WI38 (cell line): Measurements from ENCODE around the gene GBF1.

ENCODE experiments used
- H3K4me3 ChIP-seq: 2 replicates; pipeline ENCODE4 v1.5.1; 2011; ENCODE audit warnings: low read depth, mild to moderate bottlenecking, control low read depth, low read length
- CTCF ChIP-seq: IDR thresholded peaks from 2 replicates; pipeline ENCODE4 v1.5.1; 2012; ENCODE audit warnings: low read depth, mild to moderate bottlenecking, control low read depth, low read length

GBF1 gene

GRCh38 chr10:102420181-102420713 lies 174.9 kb downstream of the GBF1 start:
- TF ChIP-seq CTCF = no peak
- H3K4me3 ChIP-seq = peak overlapping the region; percentile 90

GRCh38 chr10:102420714-102421506 lies 175.6 kb downstream of the GBF1 start, which contains the start of gene FBXL15:
TSS of gene FBXL15 (plus strand) at chr10:102420836. CDS start at chr10:102421130, 294 bp downstream.
- H3K4me3 ChIP-seq = peak within 1 kb of the TSS; percentile 90
- no peak for TF ChIP-seq CTCF

GRCh38 chr10:102421507-102421756 lies 176.1 kb downstream of the GBF1 start:
- no peak for TF ChIP-seq CTCF

GRCh38 chr10:102421757-102422512 lies 176.6 kb downstream of the GBF1 start:
- peak overlapping the region; percentile 90 for H3K4me3 ChIP-seq
- no peak for TF ChIP-seq CTCF

More at GRCh38 chr10:102421507-102421756, 176.1 kb downstream of the GBF1 start:
- peak overlapping the region; percentile 90 for H3K4me3 ChIP-seq

GRCh38 chr10:102422545-102423129 lies 177.3 kb downstream of the GBF1 start:
- TF ChIP-seq CTCF = peak; percentile 82
- H3K4me3 ChIP-seq = peak overlapping the region; percentile 90; the same call in 1 of the 2 replicates

GRCh38 chr10:102423372-102423968 lies 178.1 kb downstream of the GBF1 start:
- no peak overlapping the region for H3K4me3 ChIP-seq
- no peak for TF ChIP-seq CTCF
